ENCODE data around the gene KCNJ15. TPM values are rescaled to one million over a fixed set of nuclear protein-coding genes. Genes with fewer than 3 reads are reported as not detected.

KCNJ15 gene
- total RNA-seq, 2 donors from 2014 or later, result not detected

GRCh38 chr21:38247738-38248510 is 8.9 kb upstream of the KCNJ15 start:
- no peak overlapping the region for H3K9ac ChIP-seq (ENCODE audit: extremely low read depth, low read length, poor library complexity, severe bottlenecking)
- no peaks in the 10 kb centered on the region for H3K36me3 Mint-ChIP-seq (ENCODE audit: low read depth)
- no peak for DNase-seq
- H3K9me3 Mint-ChIP-seq, result no peaks in the 10 kb centered on the region
- 91 to 92% methylated on average over 2 to 4 of the region's 4 CpGs for WGBS, 2 experiments (ENCODE audit: insufficient coverage in 1 of 2, insufficient read length in 1 of 2)
- H3K27ac ChIP-seq (ENCODE audit: low read depth, low read length), result no peak overlapping the region
- H3K4me1 Mint-ChIP-seq, result peaks cover 7% of the 10 kb centered on the region
- no peaks in the 10 kb centered on the region for H3K27me3 ChIP-seq (ENCODE audit: control insufficient read depth, insufficient read depth, low read length, poor library complexity, severe bottlenecking)
- no peak for TF ChIP-seq CTCF (conservative IDR thresholded peaks at IDR 0.05)
- H3K4me3 ChIP-seq (ENCODE audit: low read length), result no peak overlapping the region
- H3K4me1 ChIP-seq (ENCODE audit: control insufficient read depth, insufficient read depth, low read length), result no peaks in the 10 kb centered on the region
- H3K36me3 ChIP-seq (ENCODE audit: control insufficient read depth, insufficient read depth, low read length), result no peaks in the 10 kb centered on the region
- no peak overlapping the region for H3K27ac Mint-ChIP-seq
- H3K9me3 ChIP-seq (ENCODE audit: control insufficient read depth, low read length), result no peaks in the 10 kb centered on the region
- no peaks in the 10 kb centered on the region for H3K27me3 Mint-ChIP-seq (ENCODE audit: insufficient read depth)
- no peak overlapping the region for H3K4me3 Mint-ChIP-seq

GRCh38 chr21:38249256-38249655 is 7.5 kb upstream of the KCNJ15 start:
- no peak for TF ChIP-seq CTCF (conservative IDR thresholded peaks at IDR 0.05)
- no peaks in the 10 kb centered on the region for H3K4me1 ChIP-seq (ENCODE audit: control insufficient read depth, insufficient read depth, low read length)
- no peak overlapping the region for H3K4me3 Mint-ChIP-seq
- H3K9me3 Mint-ChIP-seq, result no peaks in the 10 kb centered on the region
- H3K27ac Mint-ChIP-seq, result no peak overlapping the region
- no peaks in the 10 kb centered on the region for H3K27me3 Mint-ChIP-seq (ENCODE audit: insufficient read depth)
- WGBS, 2 experiments (ENCODE audit: insufficient coverage in 1 of 2, insufficient read length in 1 of 2), result 75 to 80% methylated on average over 1 of the region's 1 CpG
- no peaks in the 10 kb centered on the region for H3K36me3 ChIP-seq (ENCODE audit: control insufficient read depth, insufficient read depth, low read length)
- H3K36me3 Mint-ChIP-seq (ENCODE audit: low read depth), result no peaks in the 10 kb centered on the region
- peaks cover 7% of the 10 kb centered on the region for H3K4me1 Mint-ChIP-seq
- no peak for DNase-seq
- H3K27ac ChIP-seq (ENCODE audit: low read depth, low read length), result no peak overlapping the region
- no peak overlapping the region for H3K4me3 ChIP-seq (ENCODE audit: low read length)
- H3K27me3 ChIP-seq (ENCODE audit: control insufficient read depth, insufficient read depth, low read length, poor library complexity, severe bottlenecking), result no peaks in the 10 kb centered on the region
- no peaks in the 10 kb centered on the region for H3K9me3 ChIP-seq (ENCODE audit: control insufficient read depth, low read length)
- H3K9ac ChIP-seq (ENCODE audit: extremely low read depth, low read length, poor library complexity, severe bottlenecking), result no peak overlapping the region

GRCh38 chr21:38249696-38250278 is 7.0 kb upstream of the KCNJ15 start:
- Mint-ChIP-seq H3K4me1 (peaks cover 4% of the 10 kb centered on the region), H3K9me3 (no peaks in the 10 kb centered on the region)

More at GRCh38 chr21:38249696-38250278, 7.0 kb upstream of the KCNJ15 start:
- H3K27me3 Mint-ChIP-seq (ENCODE audit: insufficient read depth), result no peaks in the 10 kb centered on the region
- no peak overlapping the region for H3K4me3 ChIP-seq (ENCODE audit: low read length)
- no peak overlapping the region for H3K27ac Mint-ChIP-seq
- no peak for DNase-seq
- no peaks in the 10 kb centered on the region for H3K36me3 ChIP-seq (ENCODE audit: control insufficient read depth, insufficient read depth, low read length)
- no peak overlapping the region for H3K4me3 Mint-ChIP-seq
- H3K27me3 ChIP-seq (ENCODE audit: control insufficient read depth, insufficient read depth, low read length, poor library complexity, severe bottlenecking), result no peaks in the 10 kb centered on the region
- no peak overlapping the region for H3K27ac ChIP-seq (ENCODE audit: low read depth, low read length)
- 90 to 94% methylated on average over 2 to 3 of the region's 3 CpGs for WGBS, 2 experiments (ENCODE audit: insufficient coverage in 1 of 2, insufficient read length in 1 of 2)
- no peak for TF ChIP-seq CTCF (conservative IDR thresholded peaks at IDR 0.05)
- H3K9ac ChIP-seq (ENCODE audit: extremely low read depth, low read length, poor library complexity, severe bottlenecking), result no peak overlapping the region
- H3K36me3 Mint-ChIP-seq (ENCODE audit: low read depth), result no peaks in the 10 kb centered on the region
- no peaks in the 10 kb centered on the region for H3K4me1 ChIP-seq (ENCODE audit: control insufficient read depth, insufficient read depth, low read length)
- no peaks in the 10 kb centered on the region for H3K9me3 ChIP-seq (ENCODE audit: control insufficient read depth, low read length)

All from endodermal cell (in vitro differentiated cells).